K562 (cell line): ENCODE measurements around the gene PAX8. TPM values are rescaled to one million over a fixed set of nuclear protein-coding genes. Genes with fewer than 3 reads are reported as not detected.

Experiments used
- ATAC-seq: fragments of 200-7000 bp; cut with Tn5 transposase; 3 replicates; pipeline ENCODE4 v1.9.1; 2020; ENCODE audit warnings: moderate library complexity
- BruUV-seq: library from RNA; stranded (reverse); fragments of 400-500 nt; replicated peaks from 2 replicates; lab custom pipeline; 2021; lab: Mats Ljungman, UMichigan
- CTCF ChIA-PET: fragments of 300-600 bp; formaldehyde crosslinking; extraction: SDS; loops from one replicate; lab custom pipeline; 2021; ENCODE audit warnings: low intra/inter-chr PET ratio; lab: Yijun Ruan, JAX
- POLR2A ChIA-PET: fragments of 300-600, 350-650 bp; sonication (Branson Sonifier 250); formaldehyde crosslinking; extraction: SDS; loops from one replicate; lab custom pipeline; 2021; ENCODE audit warnings: antibody characterized with exemption, inconsistent platforms; lab: Yijun Ruan, JAX
- DNase-seq, 4 experiments: peaks; one replicate each; pipeline versions ENCODE4 v3.0.0 to v3.0.0-alpha.2; 2011 to 2018; ENCODE audit warnings: low spot score in 3 of 4, mixed read lengths in 3 of 4; ENCODE audit errors: extremely low read depth in 1 of 4
- FAIRE-seq: peaks from 2 replicates; lab custom pipeline; 2011; peaks lifted over from hg19 to GRCh38; lab: Jason Lieb, UNC
- H2AFZ ChIP-seq: 2 replicates; pipeline ENCODE4 v1.6.0; 2011; ENCODE audit warnings: low read depth, low read length, control low read depth, inconsistent platforms
- H3K27ac ChIP-seq: fragments of 200-600 bp; 3 replicates; pipeline ENCODE4 v1.8.0; 2011; ENCODE audit warnings: low read depth, mild to moderate bottlenecking, control low read depth, inconsistent platforms, low read length, moderate library complexity, mixed read lengths; ENCODE audit errors: extremely low read depth
- H3K27me3 ChIP-seq, 2 experiments: fragments of 300-600 bp in 1 of 2; 2 replicates in 1 of 2; 3 replicates in 1 of 2; pipeline versions ENCODE4 v1.6.0 to v1.8.0; 2011; ENCODE audit warnings: inconsistent platforms in 2 of 2, low read length in 2 of 2, mild to moderate bottlenecking in 1 of 2, mixed read lengths in 1 of 2, moderate library complexity in 1 of 2; ENCODE audit not compliant: control insufficient read depth in 2 of 2, insufficient read depth in 2 of 2
- H3K36me3 ChIP-seq: fragments of 300-600 bp; 3 replicates; pipeline ENCODE4 v1.8.0; 2011; ENCODE audit warnings: mild to moderate bottlenecking, low read length, inconsistent platforms; ENCODE audit not compliant: control insufficient read depth, insufficient read depth
- H3K4me1 ChIP-seq, 2 experiments: fragments of 200-600 bp in 1 of 2; replicated peaks in 1 of 2; 2 replicates in 1 of 2; 3 replicates in 1 of 2; pipeline versions ENCODE4 v1.5.1 to v1.8.0; 2011; ENCODE audit warnings: inconsistent platforms in 2 of 2, low read length in 2 of 2, mild to moderate bottlenecking in 1 of 2, mixed read lengths in 1 of 2, moderate library complexity in 1 of 2; ENCODE audit not compliant: control insufficient read depth in 2 of 2, insufficient read depth in 2 of 2
- H3K4me2 ChIP-seq: 2 replicates; pipeline ENCODE4 v1.6.1; 2011; ENCODE audit warnings: low read length, control low read depth, inconsistent platforms, mixed read lengths; ENCODE audit not compliant: insufficient read depth
- H3K4me3 ChIP-seq: fragments of 200-600 bp; sonication (generic), shearing (Covaris generic); 2 replicates; pipeline ENCODE4 v1.5.1; 2016; ENCODE audit warnings: control low read depth, inconsistent platforms
- H3K79me2 ChIP-seq: fragments of 200-600 bp; 3 replicates; pipeline ENCODE4 v1.8.0; 2011; ENCODE audit warnings: low read length, inconsistent platforms; ENCODE audit not compliant: control insufficient read depth, insufficient read depth
- H3K9ac ChIP-seq, 2 experiments: 2 replicates each; pipeline versions ENCODE4 v1.6.0 to v1.6.1; 2011; ENCODE audit warnings: low read depth in 2 of 2, low read length in 2 of 2, control low read depth in 1 of 2, inconsistent platforms in 1 of 2, mild to moderate bottlenecking in 1 of 2, mixed read lengths in 1 of 2; ENCODE audit not compliant: insufficient read depth in 1 of 2
- H3K9me1 ChIP-seq: one replicate; pipeline ENCODE4 v1.6.0; 2011; ENCODE audit warnings: inconsistent platforms, mild to moderate bottlenecking, low read length, moderate library complexity; ENCODE audit not compliant: control insufficient read depth, insufficient read depth
- H3K9me3 ChIP-seq: replicated peaks from 2 replicates; pipeline ENCODE4 v1.5.1; 2011; ENCODE audit warnings: low read depth, low read length, inconsistent platforms; ENCODE audit not compliant: control insufficient read depth, insufficient read depth
- H4K20me1 ChIP-seq: replicated peaks from 2 replicates; pipeline ENCODE4 v1.6.1; 2011; ENCODE audit warnings: low read length, inconsistent platforms, mixed read lengths; ENCODE audit not compliant: control insufficient read depth, insufficient read depth
- BRD9 ChIP-seq: fragments of 450-650 bp; IDR thresholded peaks from 2 replicates; pipeline ENCODE4 v1.6.1; 2018; ENCODE audit warnings: low read depth; ENCODE audit not compliant: partially characterized antibody
- HSF4 ChIP-seq: fragments of 250-450 bp; sonication (Bioruptor Pico); IDR thresholded peaks from 2 replicates; pipeline ENCODE4 v2.1.2; 2022; ENCODE audit warnings: mild to moderate bottlenecking, moderate library complexity, borderline replicate concordance
- KAT8 ChIP-seq: fragments of 450-650 bp; IDR thresholded peaks from 2 replicates; pipeline ENCODE4 v1.6.1; 2016; ENCODE audit warnings: low read depth, mild to moderate bottlenecking
- MYBL2 ChIP-seq, 2 experiments: fragments of 450-650 bp in 1 of 2; sonication (generic) in 1 of 2; formaldehyde crosslinking in 1 of 2; IDR thresholded peaks; 2 replicates each; pipeline versions ENCODE4 v1.6.1 to v1.8.1; 2017 to 2022; ENCODE audit warnings: borderline replicate concordance in 1 of 2, inconsistent platforms in 1 of 2, low read depth in 1 of 2, mild to moderate bottlenecking in 1 of 2, missing genetic modification reagents in 1 of 2, moderate library complexity in 1 of 2
- POLR3A ChIP-seq: IDR thresholded peaks from 2 replicates; pipeline ENCODE4 v1.6.1; 2011; ENCODE audit warnings: borderline replicate concordance, mild to moderate bottlenecking, moderate library complexity; ENCODE audit not compliant: insufficient read length, insufficient read depth; ENCODE audit errors: extremely low read depth
- WGBS: fragments of 100-300 bp; shearing (Covaris generic); methylation state at CpG from one replicate; pipeline ENCODE4 v1.1.6; 2016; ENCODE audit warnings: low coverage, mixed read lengths; ENCODE audit not compliant: insufficient coverage; ENCODE audit errors: missing lambda C conversion rate; 5-methylcytosine and 5-hydroxymethylcytosine counted together
- in situ Hi-C: fragments of 300-500 bp; cut with MboI; formaldehyde crosslinking; loops from 4 replicates; pipeline ENCODE4 v1.15.0; 2018; ENCODE audit warnings: inconsistent platforms, mixed read lengths
- intact Hi-C: fragments of 100-400 bp; cut with micrococcal nuclease; formaldehyde crosslinking; loops from 2 replicates; pipeline ENCODE4 v1.14.2; 2022
- polyA plus RNA-seq, 8 experiments: library from polyadenylated mRNA; depleted of rRNA in 4 of 8; stranded (reverse) in 5 of 8; unstranded in 3 of 8; fragments of >200 nt; fragmentation: Nextera tagmentation in 2 of 8; fragmentation: Illumina TruSeq in 1 of 8; extraction: Ambion mirVana in 2 of 8; extraction: Trizol in 1 of 8; gene quantifications; 2 replicates each; pipeline versions ENCODE4 v1.2.1 to v1.2.3, GENCODE V29; 2011 to 2014; ENCODE audit warnings: inconsistent platforms in 1 of 8, missing spikeins in 1 of 8
- total RNA-seq, 7 experiments: library from RNA; depleted of rRNA in 6 of 7; stranded (reverse); fragments of >200 nt in 6 of 7; fragmentation: Illumina TruSeq in 2 of 7; extraction: Trizol in 2 of 7; gene quantifications; 2 replicates each; pipeline versions ENCODE4 v1.2.1 to v1.2.3, GENCODE V29; 2011 to 2021; ENCODE audit warnings: low replicate concordance in 1 of 7
- TF ChIP-seq, protein P1 (sequence below): fragments of 450-650 bp; IDR thresholded peaks from 2 replicates; pipeline ENCODE4 v1.6.1; 2017; ENCODE audit warnings: antibody characterized with exemption, mild to moderate bottlenecking

PAX8 gene
- total and polyA plus RNA-seq, 9 of the 15 experiments (the other 6 are each of a cell fraction or from before 2014, with no cell fraction given), result 0.13 to 2.1 (median 0.51) TPM

DNA sequence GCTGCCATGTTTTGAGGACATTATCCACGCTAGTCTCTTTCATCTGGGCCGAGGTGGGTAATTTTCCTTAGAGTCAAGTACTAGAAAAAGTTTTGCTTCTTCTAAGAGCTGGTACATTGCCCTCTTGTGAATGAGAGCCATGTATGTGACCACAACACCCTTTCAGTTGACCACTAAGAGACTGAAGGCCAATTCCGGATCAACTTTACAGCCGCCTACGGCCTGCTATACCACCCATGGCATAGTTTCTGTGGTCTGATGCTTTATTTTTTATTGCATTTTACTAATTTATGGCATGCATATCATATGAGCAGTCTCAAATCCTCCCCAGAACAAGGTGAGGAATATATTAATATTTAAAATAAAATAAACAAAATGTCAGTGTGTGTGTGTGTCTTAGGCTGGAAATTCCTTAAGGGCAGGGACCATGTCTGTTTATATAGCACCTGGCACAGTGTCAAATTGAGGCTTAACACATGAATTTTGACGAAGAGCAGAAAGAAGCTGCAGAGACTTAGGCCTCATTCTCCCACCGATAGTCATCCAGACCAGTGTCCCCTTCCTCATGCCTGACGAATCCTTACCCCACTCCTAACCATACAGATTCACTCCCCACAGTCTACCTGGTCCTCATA, 69.6 kb downstream of the PAX8 start:
- FAIRE-seq, result no peak
- CTCF ChIA-PET, result no interaction called here

More for the DNA sequence above, 69.6 kb downstream of the PAX8 start:
- H2AFZ ChIP-seq, result no peak overlapping the region
- H3K4me2 ChIP-seq, result no peak overlapping the region
- TF ChIP-seq KAT8 (no peak), HSF4 (CRISPR knock-in tag) (no peak), MYBL2 (IDR thresholded peaks at IDR 0.05; ENCODE audit: low read depth) (no peak), MYBL2 (CRISPR knock-in tag; IDR thresholded peaks at IDR 0.05; ENCODE audit: borderline replicate concordance) (no peak), POLR3A (no peak), BRD9 (no peak)
- TF ChIP-seq, protein P1, sequence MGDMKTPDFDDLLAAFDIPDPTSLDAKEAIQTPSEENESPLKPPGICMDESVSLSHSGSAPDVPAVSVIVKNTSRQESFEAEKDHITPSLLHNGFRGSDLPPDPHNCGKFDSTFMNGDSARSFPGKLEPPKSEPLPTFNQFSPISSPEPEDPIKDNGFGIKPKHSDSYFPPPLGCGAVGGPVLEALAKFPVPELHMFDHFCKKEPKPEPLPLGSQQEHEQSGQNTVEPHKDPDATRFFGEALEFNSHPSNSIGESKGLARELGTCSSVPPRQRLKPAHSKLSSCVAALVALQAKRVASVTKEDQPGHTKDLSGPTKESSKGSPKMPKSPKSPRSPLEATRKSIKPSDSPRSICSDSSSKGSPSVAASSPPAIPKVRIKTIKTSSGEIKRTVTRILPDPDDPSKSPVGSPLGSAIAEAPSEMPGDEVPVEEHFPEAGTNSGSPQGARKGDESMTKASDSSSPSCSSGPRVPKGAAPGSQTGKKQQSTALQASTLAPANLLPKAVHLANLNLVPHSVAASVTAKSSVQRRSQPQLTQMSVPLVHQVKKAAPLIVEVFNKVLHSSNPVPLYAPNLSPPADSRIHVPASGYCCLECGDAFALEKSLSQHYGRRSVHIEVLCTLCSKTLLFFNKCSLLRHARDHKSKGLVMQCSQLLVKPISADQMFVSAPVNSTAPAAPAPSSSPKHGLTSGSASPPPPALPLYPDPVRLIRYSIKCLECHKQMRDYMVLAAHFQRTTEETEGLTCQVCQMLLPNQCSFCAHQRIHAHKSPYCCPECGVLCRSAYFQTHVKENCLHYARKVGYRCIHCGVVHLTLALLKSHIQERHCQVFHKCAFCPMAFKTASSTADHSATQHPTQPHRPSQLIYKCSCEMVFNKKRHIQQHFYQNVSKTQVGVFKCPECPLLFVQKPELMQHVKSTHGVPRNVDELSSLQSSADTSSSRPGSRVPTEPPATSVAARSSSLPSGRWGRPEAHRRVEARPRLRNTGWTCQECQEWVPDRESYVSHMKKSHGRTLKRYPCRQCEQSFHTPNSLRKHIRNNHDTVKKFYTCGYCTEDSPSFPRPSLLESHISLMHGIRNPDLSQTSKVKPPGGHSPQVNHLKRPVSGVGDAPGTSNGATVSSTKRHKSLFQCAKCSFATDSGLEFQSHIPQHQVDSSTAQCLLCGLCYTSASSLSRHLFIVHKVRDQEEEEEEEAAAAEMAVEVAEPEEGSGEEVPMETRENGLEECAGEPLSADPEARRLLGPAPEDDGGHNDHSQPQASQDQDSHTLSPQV, result no peak
- no TSS peak for BruUV-seq
- H3K79me2 ChIP-seq, result no peaks in the 10 kb centered on the region
- no peak overlapping the region for H3K4me3 ChIP-seq
- H3K4me1 ChIP-seq, result peaks cover 3 to 4% of the 10 kb centered on the region in 2 experiments; a peak in 4 of 5 replicates
- peaks cover 2 to 13% of the 10 kb centered on the region in 2 experiments; a peak in 3 of 5 replicates for H3K27me3 ChIP-seq
- ATAC-seq (no peak), DNase-seq (no peak)
- no peaks in the 10 kb centered on the region for H3K36me3 ChIP-seq
- WGBS, result 20% methylated on average over 8 of the region's 8 CpGs
- in situ Hi-C loops, result loop anchor here (5.0 kb wide), 1 partner anchor 163 kb away; no protein-coding TSS in a partner anchor
- H3K9ac ChIP-seq, result 0 out of 4 replicates have a peak overlapping the region, but pooled peaks of 1 of the 2 experiments have one; percentile 4
- no peak overlapping the region for H3K27ac ChIP-seq
- no peaks in the 10 kb centered on the region for H4K20me1 ChIP-seq
- POLR2A ChIA-PET, result no interaction called here
- H3K9me1 ChIP-seq, result no peaks in the 10 kb centered on the region
- no peaks in the 10 kb centered on the region for H3K9me3 ChIP-seq
- intact Hi-C loops, result no loop called here
